Choroid plexus epithelial cell (primary cell): ENCODE results near the gene ACOX3.
"Not testable (repeated sequence)": the region's sequence is repeated elsewhere in the genome, so short reads cannot be mapped to it uniquely, and the experiment has no call there.

Experiments used
- DNase-seq: peaks from one replicate; pipeline ENCODE4 v3.0.0-alpha.2; 2010; ENCODE audit warnings: low read depth
- H3K4me3 ChIP-seq: 2 replicates; pipeline ENCODE4 v1.5.1; 2011; ENCODE audit warnings: low read depth, mild to moderate bottlenecking, control low read depth, low read length, moderate library complexity
- TF ChIP-seq, protein P1 (sequence below): conservative IDR thresholded peaks from 2 replicates; pipeline ENCODE4 v1.5.1; 2011; ENCODE audit warnings: low read depth, mild to moderate bottlenecking, control low read depth, inconsistent platforms, low read length, moderate library complexity

The ACOX3 gene

DNA sequence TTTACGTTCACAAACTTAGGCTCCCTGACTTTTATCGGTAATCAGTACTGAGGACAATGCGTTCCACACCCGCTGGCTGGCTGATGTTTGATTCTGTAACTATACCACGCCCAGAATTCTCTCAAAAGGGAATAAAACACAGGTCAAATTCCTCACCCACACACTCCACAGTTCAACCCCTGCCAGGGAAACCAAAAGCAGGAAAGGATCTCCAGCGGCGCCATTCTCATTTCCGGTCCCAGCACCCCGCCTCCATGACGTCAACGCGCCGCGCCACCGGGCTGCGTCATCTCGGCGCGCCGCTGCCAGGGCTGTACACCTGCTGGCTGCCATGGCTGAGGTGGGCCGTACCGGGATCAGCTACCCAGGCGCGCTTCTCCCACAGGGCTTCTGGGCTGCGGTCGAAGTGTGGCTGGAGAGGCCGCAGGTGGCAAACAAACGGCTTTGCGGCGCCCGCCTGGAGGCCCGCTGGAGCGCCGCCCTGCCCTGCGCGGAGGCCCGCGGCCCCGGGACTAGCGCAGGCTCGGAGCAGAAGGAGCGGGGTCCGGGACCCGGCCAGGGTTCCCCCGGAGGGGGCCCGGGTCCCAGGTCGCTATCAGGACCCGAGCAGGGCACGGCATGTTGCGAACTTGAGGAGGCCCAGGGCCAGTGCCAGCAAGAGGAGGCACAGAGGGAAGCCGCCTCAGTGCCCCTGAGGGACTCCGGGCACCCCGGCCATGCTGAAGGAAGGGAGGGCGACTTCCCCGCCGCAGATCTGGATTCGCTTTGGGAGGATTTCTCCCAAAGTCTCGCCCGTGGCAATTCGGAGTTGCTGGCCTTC is at the start of gene ACOX3, which contains the start of gene TRMT44:
ACOX3 (minus strand) TSS at position 232 of the 820 bp plus-strand sequence. CDS start 24,202 bp downstream, outside the sequence.
TRMT44 (plus strand) TSS at position 286 of the 820 bp plus-strand sequence; CDS start at position 332, 46 bp downstream.
- peak; percentile 95 for DNase-seq
- H3K4me3 ChIP-seq = peak within 1 kb of the TSS; percentile 87
- TF ChIP-seq, protein P1, sequence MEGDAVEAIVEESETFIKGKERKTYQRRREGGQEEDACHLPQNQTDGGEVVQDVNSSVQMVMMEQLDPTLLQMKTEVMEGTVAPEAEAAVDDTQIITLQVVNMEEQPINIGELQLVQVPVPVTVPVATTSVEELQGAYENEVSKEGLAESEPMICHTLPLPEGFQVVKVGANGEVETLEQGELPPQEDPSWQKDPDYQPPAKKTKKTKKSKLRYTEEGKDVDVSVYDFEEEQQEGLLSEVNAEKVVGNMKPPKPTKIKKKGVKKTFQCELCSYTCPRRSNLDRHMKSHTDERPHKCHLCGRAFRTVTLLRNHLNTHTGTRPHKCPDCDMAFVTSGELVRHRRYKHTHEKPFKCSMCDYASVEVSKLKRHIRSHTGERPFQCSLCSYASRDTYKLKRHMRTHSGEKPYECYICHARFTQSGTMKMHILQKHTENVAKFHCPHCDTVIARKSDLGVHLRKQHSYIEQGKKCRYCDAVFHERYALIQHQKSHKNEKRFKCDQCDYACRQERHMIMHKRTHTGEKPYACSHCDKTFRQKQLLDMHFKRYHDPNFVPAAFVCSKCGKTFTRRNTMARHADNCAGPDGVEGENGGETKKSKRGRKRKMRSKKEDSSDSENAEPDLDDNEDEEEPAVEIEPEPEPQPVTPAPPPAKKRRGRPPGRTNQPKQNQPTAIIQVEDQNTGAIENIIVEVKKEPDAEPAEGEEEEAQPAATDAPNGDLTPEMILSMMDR = no peak

DNA sequence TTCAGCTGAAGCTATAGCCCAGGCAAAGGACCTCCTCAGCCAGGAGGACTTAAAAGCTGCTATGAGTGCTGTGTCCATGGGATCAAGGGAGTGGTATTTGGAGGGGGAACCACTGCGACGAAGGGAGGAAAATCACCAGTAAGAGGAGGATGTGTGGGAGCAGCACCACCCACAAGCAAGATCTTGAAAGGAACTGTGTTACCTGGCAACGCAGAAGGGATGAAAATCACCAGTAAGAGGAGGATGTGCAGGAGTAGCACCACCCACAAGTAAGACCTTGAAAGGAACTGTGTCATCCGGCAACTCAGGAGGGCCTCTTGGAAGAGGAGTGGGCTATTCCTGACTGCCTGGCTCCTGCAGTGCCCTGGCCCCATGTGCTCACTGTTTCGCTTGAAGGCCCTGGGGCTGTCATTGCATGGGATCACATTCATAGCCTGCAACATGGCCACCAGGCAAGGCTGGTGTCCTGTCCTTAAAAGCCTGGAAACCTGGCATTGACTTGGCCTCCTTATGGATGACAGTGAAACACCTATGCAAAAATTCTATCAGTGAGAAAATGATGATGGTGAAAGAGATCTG is 48.4 kb upstream of the ACOX3 start:
- H3K4me3 ChIP-seq = no peak overlapping the region
- no peak for DNase-seq
- TF ChIP-seq, protein P1 = no peak

DNA sequence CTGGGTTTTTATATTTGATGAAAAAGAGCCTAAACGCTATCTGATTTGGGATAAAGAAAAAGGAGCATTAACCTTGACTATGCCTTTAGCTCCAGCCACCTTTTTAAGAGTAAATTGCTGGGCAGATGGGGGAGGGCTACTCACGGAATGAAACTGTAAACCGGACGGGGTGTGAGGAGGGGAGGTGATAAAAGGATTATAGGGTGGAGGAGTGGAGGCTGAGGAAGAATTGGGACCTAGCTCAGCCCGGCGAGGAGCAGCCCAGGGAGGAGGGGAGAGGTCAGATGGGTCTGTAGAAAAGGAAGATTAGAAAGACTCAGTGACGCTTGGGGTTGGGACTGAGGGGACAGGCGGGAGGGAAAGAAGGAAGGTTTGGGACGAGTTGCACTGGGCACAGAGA is 46.1 kb upstream of the ACOX3 start:
- H3K4me3 ChIP-seq, DNase-seq: not testable (repeated sequence)

DNA sequence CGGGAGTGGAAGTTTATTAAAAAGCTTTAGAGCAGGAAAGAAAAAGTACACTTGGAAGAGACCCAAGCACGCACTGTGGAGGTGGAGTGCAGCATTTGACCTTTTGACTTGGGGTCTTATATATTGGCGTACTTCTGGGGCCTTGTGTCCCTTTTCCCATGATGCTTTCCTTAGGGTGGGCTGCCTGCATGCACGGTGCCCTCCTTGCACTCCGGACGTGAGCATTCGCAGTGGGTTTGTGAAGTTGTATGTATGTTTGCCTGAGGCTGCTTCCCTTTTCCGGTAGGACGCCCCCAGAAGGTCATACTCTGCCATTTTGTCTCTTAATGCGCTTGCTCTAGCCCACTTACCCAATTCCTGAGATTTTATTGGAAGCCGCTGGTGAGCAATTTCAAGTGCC is 39.7 kb upstream of the ACOX3 start:
- TF ChIP-seq, protein P1 = no peak
- no peak overlapping the region for H3K4me3 ChIP-seq
- DNase-seq = no peak

DNA sequence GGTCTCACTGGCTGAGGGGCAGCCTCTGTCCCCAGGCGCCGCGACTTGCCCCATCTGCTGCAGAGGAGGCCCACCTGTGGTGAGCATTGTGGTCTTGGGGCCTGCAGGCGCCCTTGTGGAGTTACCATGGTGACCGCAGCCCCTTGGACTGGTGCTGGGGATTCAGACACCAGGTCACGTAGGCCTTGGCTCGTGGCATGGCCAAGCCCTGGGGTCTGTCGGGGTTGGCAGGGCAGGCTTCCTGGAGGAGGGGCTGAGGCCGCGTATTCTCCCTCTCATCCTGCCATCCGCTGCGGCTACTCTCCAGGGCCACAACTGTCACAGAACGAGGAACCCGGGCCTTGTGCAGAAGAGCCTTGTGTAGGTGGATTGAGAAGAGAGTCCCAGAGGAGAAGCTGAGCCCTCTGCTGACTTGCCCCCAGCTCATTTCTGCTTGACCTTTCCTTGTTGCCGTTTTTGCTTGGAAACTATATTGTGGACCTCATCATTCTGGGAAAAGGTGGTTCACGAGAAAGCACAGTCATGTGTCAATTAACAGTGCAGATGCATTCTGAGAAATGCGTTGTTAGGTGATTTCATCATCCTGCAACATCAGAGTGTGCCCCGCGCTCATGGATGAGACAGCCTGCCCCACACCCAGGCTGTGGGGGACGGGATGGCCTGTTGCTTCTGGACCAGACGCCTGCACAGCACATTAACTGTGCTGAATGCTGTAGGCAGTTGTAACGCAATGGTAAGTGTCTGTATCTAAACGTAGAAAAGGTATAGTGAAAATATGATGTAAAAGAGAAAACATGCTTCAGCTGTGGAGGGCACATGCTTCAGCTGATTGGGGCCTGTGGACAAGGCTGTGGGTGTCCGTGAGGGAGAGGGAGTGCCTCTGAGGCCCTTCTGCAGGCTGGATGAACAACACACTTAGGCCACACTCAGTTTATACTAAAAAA is 38.5 kb upstream of the ACOX3 start:
- DNase-seq = peak; percentile 75
- no peak overlapping the region for H3K4me3 ChIP-seq
- TF ChIP-seq, protein P1 = no peak

DNA sequence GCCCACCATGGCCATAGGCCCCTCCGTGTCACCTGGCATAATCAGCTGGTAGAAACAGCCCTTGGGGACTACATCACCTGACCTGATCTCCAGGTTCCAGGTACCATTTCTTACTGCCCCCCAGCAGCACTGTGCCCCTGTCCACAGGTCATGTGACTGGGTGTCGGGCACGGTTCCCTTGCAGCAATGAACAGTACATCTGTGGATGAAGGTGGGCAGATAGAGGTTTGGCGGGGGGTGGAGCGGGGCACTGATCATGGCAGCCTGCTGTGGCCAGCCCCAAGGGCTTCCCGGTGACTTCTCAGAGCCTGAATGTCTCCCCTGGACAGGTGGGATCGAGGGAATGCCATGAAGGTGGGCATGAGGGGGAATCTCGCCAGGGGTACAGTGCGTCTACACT is 37.8 kb upstream of the ACOX3 start:
- TF ChIP-seq, protein P1 = no peak
- H3K4me3 ChIP-seq = no peak overlapping the region
- DNase-seq = no peak

DNA sequence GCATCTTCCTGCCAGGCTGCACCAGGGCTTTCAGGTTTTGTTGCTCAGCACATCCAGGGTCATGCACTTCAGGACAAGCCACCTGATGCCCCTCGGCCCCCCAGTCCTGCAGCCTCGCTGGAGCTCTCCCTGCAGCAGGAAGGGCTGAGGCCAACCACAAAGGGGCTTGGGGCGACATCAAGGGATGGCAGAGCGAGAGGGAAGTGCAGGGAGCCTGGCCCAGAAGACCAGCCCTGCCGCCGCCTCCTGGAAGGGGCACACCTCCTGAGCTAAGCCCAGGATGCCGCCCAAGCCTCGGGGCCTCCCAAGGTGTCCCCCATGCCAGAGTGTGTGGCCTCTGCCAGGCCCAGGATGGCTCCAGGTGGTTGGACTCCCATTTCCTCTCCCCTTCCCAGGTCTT is 37.2 kb upstream of the ACOX3 start:
- TF ChIP-seq, protein P1 = no peak
- DNase-seq = no peak
- H3K4me3 ChIP-seq = no peak overlapping the region
